Inflammatory macrophage treated with lipopolysaccharide for 1 hour (primary cell): ENCODE data around the gene TACR2.

Experiments used
- DNase-seq, 2 donors: peaks; one replicate each; pipeline ENCODE4 v3.0.0-alpha.2; 2020 to 2022

The TACR2 gene

DNA sequence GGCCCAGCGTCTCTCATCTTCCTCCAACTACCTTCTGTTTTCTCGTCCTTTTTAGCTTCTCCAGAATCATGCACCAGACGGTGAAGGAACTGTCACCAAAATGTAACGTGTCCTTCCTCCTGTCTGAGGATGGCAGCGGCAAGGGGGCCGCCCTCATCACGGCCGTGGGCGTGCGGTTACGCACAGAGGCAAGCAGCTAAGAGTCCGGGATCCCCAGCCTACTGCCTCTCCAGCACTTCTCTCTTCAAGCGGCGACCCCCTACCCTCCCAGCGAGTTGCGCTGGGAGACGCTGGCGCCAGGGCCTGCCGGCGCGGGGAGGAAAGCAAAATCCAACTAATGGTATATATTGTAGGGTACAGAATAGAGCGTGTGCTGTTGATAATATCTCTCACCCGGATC lies 15.8 kb downstream of the TACR2 start:
- DNase-seq: no peak

DNA sequence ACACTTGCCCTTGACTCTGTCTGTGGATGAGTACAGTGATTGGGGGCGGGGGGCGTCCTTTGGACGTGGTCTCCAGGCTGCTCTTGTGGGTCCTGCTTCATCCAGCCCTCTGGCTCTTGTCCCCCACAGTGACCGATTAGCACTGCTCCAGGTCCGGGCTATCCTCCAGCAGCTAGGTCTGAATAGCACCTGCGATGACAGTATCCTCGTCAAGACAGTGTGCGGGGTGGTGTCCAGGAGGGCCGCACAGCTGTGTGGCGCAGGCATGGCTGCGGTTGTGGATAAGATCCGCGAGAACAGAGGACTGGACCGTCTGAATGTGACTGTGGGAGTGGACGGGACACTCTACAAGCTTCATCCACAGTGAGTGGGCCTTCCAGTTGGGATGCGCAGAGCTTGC lies 18.3 kb downstream of the TACR2 start:
- DNase-seq: no peak

DNA sequence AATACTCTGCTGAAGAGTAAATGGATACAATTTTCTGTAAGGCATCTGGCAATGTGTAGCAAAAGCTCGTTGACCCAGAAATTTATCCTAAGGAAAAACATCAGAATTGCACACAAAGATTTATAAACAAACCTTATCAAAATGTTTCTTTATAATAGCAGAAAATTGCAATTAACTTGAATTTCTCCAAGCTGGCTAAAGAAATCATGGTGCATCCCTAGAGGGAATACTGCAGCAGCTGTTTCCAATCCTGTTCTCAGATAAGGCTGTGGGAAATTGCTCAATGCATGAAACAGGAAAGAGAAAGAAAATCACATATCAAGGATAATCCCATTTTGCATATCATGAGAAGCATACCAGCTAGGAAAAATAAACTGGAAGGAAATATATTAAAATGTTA lies 18.7 kb downstream of the TACR2 start:
- no peak for DNase-seq

DNA sequence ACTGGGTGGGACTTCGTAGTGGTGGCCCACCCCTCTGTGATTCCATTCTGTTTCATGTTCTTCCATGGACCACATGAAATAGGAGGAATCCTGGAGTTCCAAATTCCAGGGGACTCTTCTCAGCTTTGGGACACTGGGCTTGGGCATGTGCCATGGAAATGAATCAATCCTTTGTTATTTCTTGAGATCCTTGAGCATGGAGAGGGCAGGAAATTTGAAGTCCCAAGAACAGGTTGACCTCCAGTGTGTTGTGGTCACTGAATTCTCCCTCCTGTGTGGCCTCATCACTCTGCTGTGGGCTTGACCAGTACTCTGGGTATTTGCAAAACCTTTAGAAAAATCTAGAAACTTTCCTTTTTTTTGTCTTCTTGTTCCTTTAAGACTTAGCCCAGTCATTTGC lies 22.7 kb downstream of the TACR2 start:
- no peak for DNase-seq

DNA sequence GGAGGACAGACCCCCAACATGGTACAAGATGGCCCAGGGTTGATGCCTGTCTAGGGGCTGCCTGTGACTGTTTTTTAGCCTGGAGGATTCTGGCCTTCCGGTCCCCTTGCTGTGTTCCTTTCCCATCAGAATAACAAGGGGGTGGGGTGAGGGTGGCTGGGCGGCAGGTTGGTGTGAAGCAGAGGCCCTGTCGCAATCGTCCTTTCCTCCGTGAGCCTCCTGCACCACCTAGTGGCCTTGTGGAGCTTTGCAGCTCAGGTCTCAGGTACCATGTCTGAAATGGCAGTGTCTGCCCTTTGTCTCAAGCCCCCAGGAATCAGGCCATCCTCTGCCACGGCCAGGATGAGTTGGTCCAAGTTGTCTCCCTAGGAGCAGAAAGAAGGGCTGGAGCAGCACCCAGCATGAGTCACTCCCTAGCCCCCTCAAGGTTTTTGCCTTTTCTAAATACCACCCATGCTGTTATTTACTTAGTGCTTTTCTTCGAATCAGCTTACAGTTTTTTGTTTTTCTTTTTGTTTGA lies 24.2 kb downstream of the TACR2 start:
- DNase-seq: peak; percentile 53 to 91

DNA sequence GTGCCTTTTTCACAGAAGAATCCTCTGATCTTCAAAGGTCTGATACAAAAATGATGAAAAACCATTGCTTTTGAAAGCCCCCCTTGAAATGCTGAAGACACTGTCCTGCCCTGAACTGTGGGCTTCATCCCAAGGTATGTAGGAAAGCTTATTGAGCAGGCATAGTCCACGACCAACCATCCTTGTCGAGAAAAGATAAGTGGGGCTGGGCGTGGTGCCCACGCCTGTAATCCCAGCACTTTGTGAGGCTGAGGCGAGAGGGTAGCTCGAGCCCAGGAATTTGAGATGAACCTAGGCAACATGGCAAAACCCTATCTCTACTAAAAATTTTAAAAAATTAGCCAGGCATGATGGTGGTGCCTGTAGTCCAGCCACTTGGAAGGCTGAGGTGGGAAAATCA lies 25.6 kb downstream of the TACR2 start:
- no peak for DNase-seq

DNA sequence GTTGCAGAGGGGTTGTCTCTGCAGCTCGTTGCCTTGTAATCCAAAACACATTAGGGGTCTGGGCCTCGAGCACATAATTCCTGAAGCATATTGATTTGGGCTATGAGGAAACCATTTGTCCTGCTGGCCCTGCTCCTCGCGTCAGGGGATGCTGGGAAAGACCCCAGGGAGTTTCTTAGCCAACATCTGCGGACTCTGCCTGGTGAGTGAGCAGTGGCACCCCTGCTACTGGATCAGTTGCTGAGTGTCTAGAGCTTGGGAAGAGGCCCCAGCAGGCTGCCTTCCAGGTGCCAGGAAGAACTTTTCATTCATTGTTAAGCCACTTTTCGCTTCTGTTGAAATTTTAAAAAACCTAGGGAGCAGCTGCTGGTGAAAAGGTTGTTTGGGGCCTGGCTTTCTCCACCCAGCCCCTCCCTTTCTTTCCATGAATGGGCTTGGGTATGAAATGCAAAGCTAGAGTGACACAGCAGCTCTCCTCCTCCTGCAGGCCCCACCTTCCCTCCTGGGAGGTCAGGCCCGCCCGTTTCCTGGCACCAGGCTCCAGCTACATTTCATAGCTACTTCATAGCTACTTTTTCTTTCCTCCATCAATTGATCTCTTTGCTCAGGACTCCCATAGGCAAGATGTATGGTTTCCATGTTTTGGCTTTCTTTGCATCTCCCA lies 26.8 kb downstream of the TACR2 start:
- DNase-seq: no peak

DNA sequence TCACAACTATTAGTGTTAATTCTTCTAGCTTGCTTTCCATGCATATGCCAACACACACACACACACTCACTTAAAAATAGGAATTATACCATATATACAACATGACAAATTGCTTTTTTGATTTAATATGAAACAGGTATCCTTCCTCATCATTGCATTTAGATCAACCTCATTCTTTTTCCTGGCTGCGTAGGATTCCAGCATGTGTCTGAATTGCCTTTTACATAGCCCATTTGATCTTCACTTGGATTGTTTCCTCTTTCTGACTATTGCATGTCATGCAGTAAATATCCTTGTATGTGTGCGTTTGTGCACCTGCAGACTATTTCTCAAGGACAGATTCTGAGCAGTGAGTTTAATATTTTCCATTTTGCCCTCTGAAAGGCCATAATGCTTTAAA lies 28.2 kb downstream of the TACR2 start:
- no peak for DNase-seq

DNA sequence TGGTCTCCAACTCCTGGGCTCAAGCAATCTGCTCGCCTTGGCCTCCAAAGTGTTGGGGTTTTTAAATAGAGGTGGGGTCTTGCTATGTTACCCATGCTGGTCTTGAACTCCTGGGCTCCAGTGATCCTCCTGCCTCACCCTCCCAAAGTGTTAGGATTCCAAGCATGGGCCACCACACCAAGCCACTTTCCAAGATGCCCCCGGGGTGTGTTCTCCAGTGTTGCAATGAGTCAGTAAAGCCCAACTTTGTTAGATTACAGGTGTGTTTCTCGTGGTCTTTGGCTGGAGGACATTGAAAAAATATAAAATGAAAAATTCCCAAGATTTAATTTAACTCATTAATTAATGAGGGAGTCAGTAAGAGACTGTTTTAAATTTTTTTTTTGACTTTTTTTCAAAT lies 29.2 kb downstream of the TACR2 start:
- DNase-seq: no peak

DNA sequence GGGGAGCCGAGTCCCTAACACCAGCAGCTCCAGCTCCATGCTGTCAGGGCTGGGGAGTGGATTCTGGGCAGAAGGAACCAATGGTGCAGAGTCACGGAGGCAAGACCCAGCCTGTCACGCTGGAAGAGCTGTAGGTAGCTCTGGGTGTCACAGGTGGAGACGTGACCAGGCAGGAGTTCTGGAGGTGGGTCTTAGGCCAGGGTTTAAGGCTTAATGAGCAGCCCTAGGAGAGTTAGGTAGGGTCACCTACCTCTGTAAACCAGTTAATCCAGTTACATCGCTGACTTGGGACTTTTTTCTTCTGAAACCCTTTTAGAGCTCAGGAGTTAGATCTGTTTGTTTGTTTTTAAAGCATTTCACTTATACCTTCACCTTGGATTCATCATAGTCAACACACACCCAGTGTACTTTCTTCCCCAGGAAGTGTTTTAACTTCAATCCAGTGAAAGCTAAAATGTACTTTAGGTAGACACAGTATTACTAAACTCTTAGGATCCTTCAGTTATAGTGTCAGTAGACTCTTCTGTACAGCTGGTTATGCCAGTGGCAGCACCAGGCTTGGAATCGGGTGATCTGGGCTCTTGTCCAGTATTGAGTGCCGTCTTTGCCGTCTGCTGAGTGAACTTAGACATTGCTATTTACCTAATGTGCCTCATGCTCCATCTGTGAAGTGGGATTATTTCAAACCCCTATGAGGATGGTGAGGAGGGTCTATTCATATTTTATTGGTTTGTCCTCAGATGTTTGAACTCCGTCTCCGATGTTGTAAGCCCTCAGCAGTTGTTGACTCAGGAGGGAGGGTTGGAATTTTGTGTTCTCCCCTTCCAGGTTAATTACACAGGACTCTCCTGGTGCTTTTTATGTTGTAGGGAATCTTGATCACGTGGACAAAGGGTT lies 31.0 kb downstream of the TACR2 start:
- no peak for DNase-seq

DNA sequence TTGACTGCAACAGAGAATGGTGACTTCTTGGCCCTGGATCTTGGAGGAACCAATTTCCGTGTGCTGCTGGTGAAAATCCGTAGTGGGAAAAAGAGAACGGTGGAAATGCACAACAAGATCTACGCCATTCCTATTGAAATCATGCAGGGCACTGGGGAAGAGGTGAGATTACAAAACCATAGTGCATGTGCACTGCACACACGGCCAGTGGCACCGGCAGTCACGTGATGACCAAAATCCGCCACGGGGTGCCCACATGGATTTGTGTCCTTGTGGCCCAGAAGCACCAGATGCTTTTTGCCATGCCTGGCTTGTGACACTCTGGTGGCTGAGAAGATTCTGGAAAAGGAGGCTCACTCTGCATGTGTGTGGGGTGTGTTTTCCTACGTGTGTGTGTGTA lies 32.4 kb downstream of the TACR2 start:
- no peak for DNase-seq

DNA sequence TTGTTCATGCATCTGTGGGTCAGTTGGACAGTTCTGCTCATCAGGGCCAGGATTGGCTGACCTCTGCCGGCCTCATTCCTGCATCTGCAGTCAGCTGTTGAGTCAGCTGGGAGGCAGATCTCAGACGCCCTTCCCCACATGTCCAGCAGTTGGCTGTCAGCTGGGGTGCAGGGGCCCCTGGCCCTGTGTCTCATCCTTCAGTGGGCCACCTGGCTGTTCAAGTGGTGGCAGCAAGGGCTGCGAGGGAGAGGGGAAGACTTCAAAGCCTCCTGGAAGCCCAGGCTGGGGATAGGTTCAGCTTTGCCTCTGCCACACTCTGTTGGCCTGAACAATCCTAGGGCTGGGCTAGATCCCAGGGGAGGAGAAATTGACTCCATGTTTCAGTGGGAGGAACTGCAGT lies 33.2 kb downstream of the TACR2 start:
- DNase-seq: no peak

DNA sequence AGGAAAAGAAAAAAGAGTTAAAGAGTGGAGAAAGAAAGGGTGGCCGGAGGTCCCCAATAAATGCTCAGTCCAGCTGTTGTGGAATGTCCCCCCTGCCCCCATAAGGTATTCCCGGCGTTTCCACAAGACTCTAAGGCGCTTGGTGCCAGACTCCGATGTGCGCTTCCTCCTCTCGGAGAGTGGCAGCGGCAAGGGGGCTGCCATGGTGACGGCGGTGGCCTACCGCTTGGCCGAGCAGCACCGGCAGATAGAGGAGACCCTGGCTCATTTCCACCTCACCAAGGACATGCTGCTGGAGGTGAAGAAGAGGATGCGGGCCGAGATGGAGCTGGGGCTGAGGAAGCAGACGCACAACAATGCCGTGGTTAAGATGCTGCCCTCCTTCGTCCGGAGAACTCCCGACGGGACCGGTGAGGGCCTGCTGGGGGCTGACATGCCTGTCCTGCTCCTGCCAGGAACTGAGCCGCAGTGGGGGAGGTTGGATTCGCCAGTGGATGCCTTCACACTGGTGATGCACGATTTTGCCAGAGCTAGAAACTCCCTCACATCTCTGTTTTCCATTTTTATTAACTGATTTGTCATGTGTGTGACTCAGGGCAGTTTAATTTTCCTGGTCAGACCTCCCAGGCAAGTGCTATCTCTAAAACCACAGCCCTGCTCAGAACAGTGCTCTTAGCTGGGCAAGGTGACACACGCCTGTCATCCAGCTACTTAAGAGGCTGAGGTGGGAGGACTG lies 34.2 kb downstream of the TACR2 start:
- no peak for DNase-seq

DNA sequence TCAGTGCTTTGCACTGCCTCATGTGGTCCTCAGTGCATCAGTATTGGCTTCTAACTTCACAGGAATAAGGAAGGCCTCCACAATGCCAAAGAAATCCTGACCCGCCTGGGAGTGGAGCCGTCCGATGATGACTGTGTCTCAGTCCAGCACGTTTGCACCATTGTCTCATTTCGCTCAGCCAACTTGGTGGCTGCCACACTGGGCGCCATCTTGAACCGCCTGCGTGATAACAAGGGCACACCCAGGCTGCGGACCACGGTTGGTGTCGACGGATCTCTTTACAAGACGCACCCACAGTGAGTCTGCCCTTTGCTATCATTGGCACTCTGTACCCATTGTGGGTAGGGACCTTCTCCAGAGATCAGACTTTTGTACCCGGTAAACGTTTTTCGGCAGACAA lies 36.9 kb downstream of the TACR2 start:
- DNase-seq: no peak

DNA sequence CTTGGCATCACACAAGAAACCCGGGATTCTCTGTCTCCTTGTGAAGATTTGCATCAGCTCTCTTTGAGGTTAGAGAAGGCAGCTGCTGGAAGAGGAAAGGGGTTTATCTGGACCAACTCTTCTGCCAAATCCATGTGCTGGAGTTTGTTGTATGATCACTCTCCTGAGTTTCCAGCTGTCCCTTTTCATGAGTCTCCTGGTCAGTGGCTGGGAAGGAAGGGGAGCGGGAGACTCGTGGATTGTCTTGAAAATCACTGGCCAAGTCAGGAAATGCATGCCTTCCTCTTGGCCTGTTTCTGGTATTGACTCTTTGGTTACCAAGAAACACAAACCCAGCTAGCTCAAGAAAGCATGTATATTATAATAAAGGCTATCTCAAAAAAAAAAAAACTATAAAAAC lies 38.8 kb downstream of the TACR2 start:
- no peak for DNase-seq

DNA sequence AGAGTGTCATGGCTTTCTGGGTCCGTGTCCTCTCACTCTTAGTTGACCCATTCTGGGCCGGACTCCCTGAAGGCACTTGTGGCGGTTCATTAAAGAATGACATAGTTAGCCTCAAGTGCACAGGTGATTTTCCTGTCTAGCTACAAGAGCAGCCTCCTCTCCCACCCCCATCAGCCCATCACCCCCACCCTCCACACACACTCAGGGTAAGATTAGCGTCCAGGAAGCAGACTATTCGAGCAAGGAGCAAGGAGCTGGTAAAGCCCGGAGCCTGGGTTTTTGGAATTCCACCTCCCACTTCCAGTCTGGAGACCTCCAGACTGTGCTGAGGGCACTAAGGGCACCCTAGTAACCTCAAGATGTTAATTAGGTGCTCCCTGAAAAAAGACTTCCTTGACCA lies 39.5 kb downstream of the TACR2 start:
- no peak for DNase-seq

DNA sequence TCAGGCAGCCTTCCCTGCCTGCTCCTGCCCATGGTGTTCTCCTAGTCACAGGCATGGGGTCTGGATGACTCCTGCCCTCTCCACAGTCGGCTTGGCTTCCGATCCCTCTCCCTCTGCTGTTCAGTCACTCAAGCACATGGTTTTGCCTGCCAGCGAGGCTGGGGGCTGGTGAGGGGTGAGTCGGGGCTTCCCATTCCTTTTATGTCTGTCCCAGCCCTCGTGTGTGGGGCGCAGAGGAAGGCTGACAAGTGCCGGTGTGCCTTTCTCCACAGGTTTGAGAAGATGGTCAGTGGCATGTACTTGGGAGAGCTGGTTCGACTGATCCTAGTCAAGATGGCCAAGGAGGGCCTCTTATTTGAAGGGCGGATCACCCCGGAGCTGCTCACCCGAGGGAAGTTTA lies 40.1 kb downstream of the TACR2 start:
- no peak for DNase-seq

DNA sequence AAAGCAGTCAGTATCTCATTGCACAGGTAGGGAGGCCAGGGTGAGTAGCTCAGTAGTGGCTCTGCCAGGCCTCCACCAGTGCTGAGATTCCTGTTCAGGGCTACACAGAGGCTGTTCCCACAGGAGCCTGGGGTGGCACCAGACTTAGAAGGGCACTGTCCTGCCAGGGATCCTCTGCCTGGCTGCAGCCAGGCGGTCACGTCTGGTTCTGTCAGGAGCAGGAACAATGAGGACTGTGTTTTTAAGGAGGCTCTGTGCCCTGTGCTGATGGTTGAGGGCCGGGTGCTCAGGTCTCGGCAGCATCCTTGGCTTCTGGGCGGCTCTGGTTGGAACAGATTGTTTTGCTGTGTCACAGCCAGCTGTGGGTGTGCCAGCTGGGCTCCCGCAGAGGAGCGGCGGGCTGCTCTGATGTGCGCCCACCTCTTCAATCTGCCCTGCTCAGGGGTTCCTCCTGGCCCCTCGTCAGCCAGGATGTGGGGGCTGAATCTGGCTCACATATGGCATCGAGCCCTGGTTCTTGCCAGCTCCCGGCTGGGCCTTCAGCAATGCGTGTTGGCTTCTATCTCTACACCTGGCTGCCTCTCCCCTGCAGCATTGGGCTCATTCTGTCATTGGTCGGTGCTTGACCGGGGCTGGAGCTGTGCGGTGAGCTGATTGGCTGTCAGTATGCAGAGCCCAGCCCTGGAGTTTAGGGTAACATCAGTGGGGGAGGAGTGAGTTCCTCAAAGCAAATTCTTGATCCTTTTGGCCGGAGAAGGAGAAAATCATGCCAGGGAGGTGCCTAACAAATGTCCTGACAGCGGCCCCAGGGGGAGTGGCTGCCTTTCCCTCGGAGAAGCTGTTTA lies 41.2 kb downstream of the TACR2 start:
- no peak for DNase-seq

DNA sequence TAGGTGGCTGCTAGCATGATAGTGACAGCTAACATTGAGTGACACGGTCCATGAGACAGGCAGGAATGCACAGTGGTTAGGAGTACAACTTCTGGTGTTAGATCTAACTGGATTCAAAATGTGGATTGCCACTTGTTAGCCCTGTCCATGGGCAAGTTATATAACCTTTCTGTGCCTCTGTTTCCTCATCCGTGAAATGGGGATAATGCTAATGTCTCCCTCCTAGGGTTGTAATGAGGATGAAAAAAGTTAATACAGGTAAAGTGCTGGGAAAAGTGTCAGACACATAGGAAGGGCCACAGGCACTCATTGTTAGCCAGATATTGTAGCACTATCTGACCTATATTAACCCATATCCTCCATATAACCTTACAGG lies 41.8 kb downstream of the TACR2 start:
- DNase-seq: no peak

DNA sequence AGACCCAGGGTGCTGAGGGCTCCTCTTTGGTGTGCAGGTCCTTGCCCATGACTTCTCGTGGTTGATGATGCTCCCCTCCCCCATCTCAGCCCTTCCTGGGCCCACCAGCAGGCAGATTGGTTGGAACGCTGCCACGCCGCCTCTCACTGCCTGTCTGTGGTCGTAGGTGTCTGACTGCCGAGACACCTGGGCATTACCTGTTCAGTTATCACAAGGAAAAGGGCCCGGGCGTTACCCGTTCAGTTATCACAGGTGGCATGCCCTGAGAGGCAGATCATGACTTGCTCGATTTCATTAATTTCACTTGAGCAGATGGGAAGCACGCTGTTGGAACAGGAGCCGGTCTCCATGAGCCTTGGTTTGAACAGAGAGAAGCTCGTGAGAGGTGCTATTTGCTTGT lies 42.5 kb downstream of the TACR2 start:
- no peak for DNase-seq

DNA sequence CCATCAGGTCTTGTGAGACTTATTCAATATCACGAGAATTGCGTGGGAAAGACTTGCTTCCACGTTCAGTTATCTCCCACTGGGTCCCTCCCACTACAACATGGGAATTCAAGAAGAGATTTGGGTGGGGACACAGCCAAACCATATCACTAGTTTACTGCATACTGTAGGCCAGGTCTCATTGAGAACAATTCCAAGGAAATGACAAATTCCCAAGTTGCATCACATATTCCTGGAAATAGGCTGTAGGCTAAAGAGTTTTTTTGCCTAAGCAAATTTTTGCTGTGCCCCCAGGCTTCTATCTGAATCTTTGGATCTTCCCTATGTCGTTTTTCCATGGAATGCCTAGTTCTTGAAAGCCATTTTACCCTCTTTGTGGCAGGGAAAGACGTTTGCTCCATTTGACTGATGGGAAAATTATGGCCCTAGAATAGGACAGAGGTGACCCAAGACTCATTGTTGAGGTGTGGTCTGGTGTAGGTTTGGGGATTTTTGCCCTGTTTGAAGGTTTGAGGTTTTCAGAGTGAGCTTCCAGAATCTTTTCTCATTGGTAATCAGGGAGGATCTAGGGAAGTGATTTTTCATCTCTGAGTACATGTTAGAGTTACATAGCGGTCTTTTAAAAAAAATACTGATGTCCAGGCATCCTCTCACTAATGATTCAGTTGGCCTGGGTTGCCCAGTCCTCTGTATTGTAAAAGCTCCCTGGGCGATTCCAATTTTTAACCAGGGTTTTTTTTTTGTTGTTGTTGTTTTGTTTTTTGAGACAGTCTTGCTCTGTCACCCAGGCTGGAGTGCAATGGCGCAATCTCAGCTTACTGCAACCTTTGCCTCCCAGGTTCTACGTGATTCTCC lies 44.4 kb downstream of the TACR2 start:
- peak in 1 of 2 donors; percentile 48 for DNase-seq

DNA sequence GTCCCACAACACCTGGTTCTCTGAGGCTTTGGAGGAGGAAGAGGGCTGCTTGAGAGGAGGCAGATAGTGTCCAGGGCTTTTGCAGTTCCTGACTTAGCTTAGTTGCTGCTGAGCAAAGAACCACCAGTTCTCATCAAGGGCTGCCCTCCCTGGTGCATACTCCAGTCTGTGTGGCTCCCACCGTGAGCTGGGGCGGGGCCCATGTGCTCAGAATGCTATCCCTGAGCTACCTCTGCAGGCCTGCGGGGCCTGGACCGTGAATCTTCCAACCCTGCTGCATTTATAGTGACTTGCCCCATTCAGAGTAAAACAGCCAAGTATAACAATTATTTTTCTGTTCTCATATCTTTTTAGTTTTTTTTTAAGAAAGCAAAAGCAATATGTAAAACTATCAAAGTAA lies 49.2 kb downstream of the TACR2 start:
- DNase-seq: no peak
